GM12878 (cell line): ENCODE data around the gene NBEA. TPM values are rescaled to one million over a fixed set of nuclear protein-coding genes. Genes with fewer than 3 reads are reported as not detected.

Experiments
- ATAC-seq: fragments of 200-7000 bp; cut with Tn5 transposase; 3 replicates; pipeline ENCODE4 v1.9.1; 2020; ENCODE audit warnings: mild to moderate bottlenecking, moderate library complexity
- BruUV-seq: library from RNA; stranded (reverse); fragments of 400-500 nt; replicated peaks from 2 replicates; lab custom pipeline; 2021; lab: Mats Ljungman, UMichigan
- CTCF ChIA-PET: fragments of 300-600 bp; sonication (Branson Sonifier 250); formaldehyde crosslinking; extraction: SDS; loops from one replicate; lab custom pipeline; 2021; ENCODE audit warnings: inconsistent platforms; lab: Yijun Ruan, JAX
- POLR2A ChIA-PET: fragments of 350-600 bp; formaldehyde crosslinking; extraction: SDS; loops from one replicate; lab custom pipeline; 2021; ENCODE audit warnings: inconsistent platforms; lab: Charles Lee
- RAD21 ChIA-PET: fragments of 300-600 bp; sonication (Branson Sonifier 250); formaldehyde crosslinking; loops from one replicate; lab custom pipeline; 2023; ENCODE audit warnings: antibody characterized with exemption; ENCODE audit not compliant: unreplicated experiment; lab: Charles Lee
- SMC1A ChIA-PET: fragments of 300-600 bp; sonication (Branson Sonifier 250); formaldehyde crosslinking; loops from one replicate; lab custom pipeline; 2023; ENCODE audit not compliant: unreplicated experiment, uncharacterized antibody; lab: Charles Lee
- DNase-seq: peaks from one replicate; pipeline ENCODE4 v3.0.0-alpha.2; 2011; ENCODE audit warnings: low read depth, low spot score
- FAIRE-seq: peaks from 3 replicates; lab custom pipeline; 2011; peaks lifted over from hg19 to GRCh38; lab: Jason Lieb, UNC
- H2AFZ ChIP-seq: 2 replicates; pipeline ENCODE4 v1.6.0; 2011; ENCODE audit warnings: low read depth, low read length, control low read depth; ENCODE audit not compliant: control insufficient read depth
- H3K27ac ChIP-seq: 2 replicates; pipeline ENCODE4 v1.5.1; 2011; ENCODE audit warnings: control low read depth; ENCODE audit not compliant: control insufficient read depth, insufficient read depth
- H3K27me3 ChIP-seq, 2 experiments: replicated peaks in 1 of 2; 2 replicates each; pipeline versions ENCODE4 v1.6.0 to v1.6.1; 2011; ENCODE audit warnings: low read length in 1 of 2; ENCODE audit not compliant: control insufficient read depth in 2 of 2, insufficient read depth in 2 of 2
- H3K36me3 ChIP-seq, 2 experiments: 2 replicates each; pipeline ENCODE4 v1.5.1; 2011; ENCODE audit warnings: low read length in 1 of 2; ENCODE audit not compliant: control insufficient read depth in 2 of 2, insufficient read depth in 2 of 2
- H3K4me1 ChIP-seq: 2 replicates; pipeline ENCODE4 v1.6.1; 2011; ENCODE audit warnings: mild to moderate bottlenecking, low read length, moderate library complexity, mixed read lengths; ENCODE audit not compliant: control insufficient read depth, insufficient read depth
- H3K4me2 ChIP-seq: 2 replicates; pipeline ENCODE4 v1.6.0; 2011; ENCODE audit warnings: control low read depth; ENCODE audit not compliant: control insufficient read depth, insufficient read depth
- H3K4me3 ChIP-seq: fragments of 200-600 bp; sonication (generic); 2 replicates; pipeline ENCODE4 v1.5.1; 2016
- H3K79me2 ChIP-seq: 2 replicates; pipeline ENCODE4 v1.6.0; 2011; ENCODE audit warnings: low read length; ENCODE audit not compliant: control insufficient read depth, insufficient read depth
- H3K9ac ChIP-seq: 2 replicates; pipeline ENCODE4 v1.8.0; 2011; ENCODE audit warnings: low read length, control low read depth, mixed read lengths; ENCODE audit not compliant: control insufficient read depth, insufficient read depth
- H3K9me3 ChIP-seq: replicated peaks from 3 replicates; pipeline ENCODE4 v1.5.1; 2011; ENCODE audit warnings: mild to moderate bottlenecking, low read length; ENCODE audit not compliant: control insufficient read depth, insufficient read depth
- H4K20me1 ChIP-seq: 2 replicates; pipeline ENCODE4 v1.6.0; 2011; ENCODE audit not compliant: control insufficient read depth, insufficient read depth
- BACH1 ChIP-seq: fragments of 450-650 bp; IDR thresholded peaks from 2 replicates; pipeline ENCODE4 v1.6.1; 2017; ENCODE audit warnings: mild to moderate bottlenecking, borderline replicate concordance
- RCOR1 ChIP-seq: conservative IDR thresholded peaks from 2 replicates; pipeline ENCODE4 v1.6.1; 2012; ENCODE audit warnings: low read depth, low read length, improper control_type of control experiment
- SMAD1 ChIP-seq: fragments of 450-650 bp; IDR thresholded peaks from 2 replicates; pipeline ENCODE4 v1.6.1; 2018; ENCODE audit warnings: mild to moderate bottlenecking, low read depth; ENCODE audit not compliant: partially characterized antibody
- WGBS: methylation state at CpG from one replicate; pipeline ENCODE4 v1.1.6; 2016; ENCODE audit warnings: low lambda C conversion rate; ENCODE audit not compliant: insufficient replicate concordance, insufficient coverage; ENCODE audit errors: missing lambda C conversion rate; 5-methylcytosine and 5-hydroxymethylcytosine counted together
- in situ Hi-C: fragments of 300-500 bp; cut with MboI; formaldehyde crosslinking; loops from 9 replicates; pipeline ENCODE4 v1.14.3; 2018; ENCODE audit warnings: mixed read lengths
- intact Hi-C: fragments of 100-400 bp; cut with micrococcal nuclease; formaldehyde crosslinking; loops from one replicate; pipeline ENCODE4 v1.14.2; 2022; ENCODE audit not compliant: unreplicated experiment
- polyA plus RNA-seq, 11 experiments: library from polyadenylated mRNA; depleted of rRNA in 4 of 11; unstranded in 6 of 11; stranded (reverse) in 5 of 11; fragments of >200 nt; fragmentation: Nextera tagmentation in 4 of 11; fragmentation: Illumina TruSeq in 1 of 11; extraction: Ambion mirVana in 4 of 11; extraction: Trizol in 1 of 11; gene quantifications; 1 replicate in 1 of 11; 2 replicates in 10 of 11; pipeline versions ENCODE4 v1.2.1 to v1.2.3, GENCODE V29; 2011 to 2016; ENCODE audit warnings: inconsistent platforms in 2 of 11, missing spikeins in 2 of 11, low read depth in 1 of 11
- total RNA-seq, 4 experiments: library from RNA; depleted of rRNA in 3 of 4; stranded (reverse); fragments of >200 nt in 3 of 4; fragmentation: Illumina TruSeq in 1 of 4; extraction: Trizol in 1 of 4; gene quantifications; 2 replicates each; pipeline versions ENCODE4 v1.2.1 to v1.2.3, GENCODE V29; 2013 to 2021
- TF ChIP-seq, protein P1 (sequence below): fragments of 450-650 bp; IDR thresholded peaks from 2 replicates; pipeline ENCODE4 v1.6.1; 2016; ENCODE audit warnings: mild to moderate bottlenecking

NBEA gene
- total and polyA plus RNA-seq, 10 of the 15 experiments (the other 5 are each of a cell fraction or from before 2014, with no cell fraction given), result 0.23 to 3.6 (median 0.55) TPM

DNA sequence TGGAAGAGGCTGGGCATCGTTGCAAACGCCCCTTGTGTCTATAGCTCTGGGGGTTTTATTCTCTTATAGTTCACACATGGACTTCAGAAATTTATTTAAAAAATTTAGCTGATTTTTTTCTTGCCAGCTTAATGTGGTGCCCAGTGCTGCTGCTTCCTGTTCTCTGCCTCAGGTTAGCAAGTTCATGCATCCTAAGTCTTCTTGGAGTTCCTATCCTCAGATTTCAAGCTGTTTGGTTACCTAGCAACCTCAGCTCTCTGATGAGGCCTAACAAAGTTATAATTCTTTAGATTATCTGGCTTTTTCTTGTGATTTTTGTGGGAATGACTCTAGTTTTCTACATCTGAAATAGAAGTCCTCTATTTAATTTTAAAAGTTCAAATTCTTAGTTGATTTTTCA is 283.5 kb downstream of the NBEA start:
- in situ Hi-C loops (no loop called here), intact Hi-C loops (no loop called here)
- no peak overlapping the region for H3K9ac ChIP-seq
- H3K4me3 ChIP-seq, result no peak overlapping the region
- RAD21 ChIA-PET, result no interaction called here
- H3K4me1 ChIP-seq, result no peaks in the 10 kb centered on the region
- TF ChIP-seq, protein P1, sequence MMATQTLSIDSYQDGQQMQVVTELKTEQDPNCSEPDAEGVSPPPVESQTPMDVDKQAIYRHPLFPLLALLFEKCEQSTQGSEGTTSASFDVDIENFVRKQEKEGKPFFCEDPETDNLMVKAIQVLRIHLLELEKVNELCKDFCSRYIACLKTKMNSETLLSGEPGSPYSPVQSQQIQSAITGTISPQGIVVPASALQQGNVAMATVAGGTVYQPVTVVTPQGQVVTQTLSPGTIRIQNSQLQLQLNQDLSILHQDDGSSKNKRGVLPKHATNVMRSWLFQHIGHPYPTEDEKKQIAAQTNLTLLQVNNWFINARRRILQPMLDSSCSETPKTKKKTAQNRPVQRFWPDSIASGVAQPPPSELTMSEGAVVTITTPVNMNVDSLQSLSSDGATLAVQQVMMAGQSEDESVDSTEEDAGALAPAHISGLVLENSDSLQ, result no peak
- TF ChIP-seq RCOR1 (no peak), SMAD1 (no peak)
- H2AFZ ChIP-seq, result no peak overlapping the region
- H3K36me3 ChIP-seq, result no peaks in the 10 kb centered on the region
- POLR2A ChIA-PET, result no interaction called here
- SMC1A ChIA-PET, result interaction anchor here (1.1 kb wide), 1 partner anchor 25 kb away, joined by 4 read pairs; no protein-coding TSS in a partner anchor
- no TSS peak for BruUV-seq
- no peak overlapping the region for H3K27ac ChIP-seq
- no peak for DNase-seq
- no peak for FAIRE-seq
- no peaks in the 10 kb centered on the region for H3K9me3 ChIP-seq
- no peak overlapping the region for H3K4me2 ChIP-seq
- no peaks in the 10 kb centered on the region for H3K79me2 ChIP-seq
- CTCF ChIA-PET, result no interaction called here
- 12% methylated on average over 2 of the region's 2 CpGs for WGBS
- no peaks in the 10 kb centered on the region for H3K27me3 ChIP-seq
- no peaks in the 10 kb centered on the region for H4K20me1 ChIP-seq
- ATAC-seq, result no peak

DNA sequence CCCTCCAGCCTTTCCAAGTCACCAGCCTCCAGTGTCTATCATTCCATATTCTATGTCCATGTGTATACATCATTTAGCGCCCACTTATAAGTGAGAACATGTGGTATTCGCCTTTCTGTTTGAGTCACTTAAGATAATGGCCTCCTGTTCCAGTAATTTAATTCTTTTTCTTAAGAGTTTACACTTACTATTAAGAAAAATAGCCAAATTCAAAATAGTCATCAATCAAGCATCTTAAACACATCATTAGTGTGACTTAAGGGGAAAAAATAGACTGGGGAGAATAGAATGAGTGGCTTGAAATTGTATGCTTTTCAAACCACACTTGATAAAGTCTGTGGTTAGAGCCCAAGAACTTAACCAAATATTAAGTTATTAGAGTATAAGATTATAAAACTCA is 286.5 kb downstream of the NBEA start:
- Histone ChIP-seq H3K27me3 (no peaks in the 10 kb centered on the region), H3K4me2 (no peak overlapping the region), H2AFZ (no peak overlapping the region), H4K20me1 (no peaks in the 10 kb centered on the region), H3K9ac (no peak overlapping the region), H3K36me3 (no peaks in the 10 kb centered on the region), H3K9me3 (no peaks in the 10 kb centered on the region), H3K79me2 (no peaks in the 10 kb centered on the region), H3K4me3 (no peak overlapping the region), H3K27ac (no peak overlapping the region), H3K4me1 (no peaks in the 10 kb centered on the region)
- POLR2A ChIA-PET, result no interaction called here
- FAIRE-seq, result no peak
- intact Hi-C loops (no loop called here), in situ Hi-C loops (no loop called here)
- no TSS peak for BruUV-seq
- SMC1A ChIA-PET, result interaction anchor here (0.9 kb wide), 1 partner anchor 13 kb away, joined by 4 read pairs; no protein-coding TSS in a partner anchor
- 6% methylated on average over 2 of the region's 2 CpGs for WGBS
- no peak for ATAC-seq
- CTCF ChIA-PET, result no interaction called here
- RAD21 ChIA-PET, result no interaction called here
- no peak for DNase-seq
- TF ChIP-seq BACH1, result no peak
- TF ChIP-seq, all 136 proteins: peak for 0
